Measurements from ENCODE around the gene CLEC4C.
"Not testable (repeated sequence)": the region's sequence is repeated elsewhere in the genome, so short reads cannot be mapped to it uniquely, and the experiment has no call there.

CLEC4C gene

GRCh38 chr12:7750350-7750749, 3.2 kb upstream of the CLEC4C start:
- no peak for ATAC-seq
- H3K4me3 Mint-ChIP-seq = no peak overlapping the region

GRCh38 chr12:7749442-7749841, 2.3 kb upstream of the CLEC4C start:
- Mint-ChIP-seq H3K9me3 (no peaks in the 10 kb centered on the region), H3K4me3 (no peak overlapping the region), H3K27ac (no peak overlapping the region), H3K36me3 (no peaks in the 10 kb centered on the region), H3K4me1 (peaks cover 5% of the 10 kb centered on the region)
- ATAC-seq = no peak
- DNase-seq (ENCODE audit: low spot score in 2 of 2) = no peak

More at GRCh38 chr12:7750350-7750749, 3.2 kb upstream of the CLEC4C start:
- DNase-seq (ENCODE audit: low spot score in 2 of 2) = no peak
- Mint-ChIP-seq H3K36me3 (no peaks in the 10 kb centered on the region), H3K4me1 (peaks cover 5% of the 10 kb centered on the region), H3K27ac (no peak overlapping the region), H3K9me3 (no peaks in the 10 kb centered on the region)

- Mint-ChIP-seq H3K27ac (no peak overlapping the region), H3K4me1 (peaks cover 5% of the 10 kb centered on the region), H3K36me3 (no peaks in the 10 kb centered on the region), H3K9me3 (no peaks in the 10 kb centered on the region), H3K4me3 (no peak overlapping the region)
- ATAC-seq (no peak), DNase-seq (ENCODE audit: low spot score in 2 of 2) (no peak)
These were observed 1.7 kb upstream of the CLEC4C start for GRCh38 chr12:7748852-7749251.

DNA sequence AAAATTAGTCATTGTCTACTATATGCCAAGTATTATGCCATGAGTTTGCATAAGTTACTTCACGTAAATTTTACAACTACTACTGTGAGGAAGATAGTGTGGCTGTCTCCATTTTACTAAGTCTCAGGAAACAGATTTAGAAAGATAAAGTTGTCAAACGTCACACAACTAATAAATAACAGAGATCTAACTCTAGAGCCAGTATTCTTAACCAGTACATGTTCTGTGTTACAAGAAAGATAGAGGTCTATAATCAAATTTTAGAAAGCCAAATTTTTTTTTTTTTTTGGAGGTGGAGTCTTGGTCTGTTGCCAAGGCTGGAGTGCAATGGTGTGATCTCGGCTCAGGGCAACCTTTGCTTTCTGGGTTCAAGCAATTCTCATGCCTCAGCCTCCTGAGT, 14.2 kb downstream of the CLEC4C start:
- H3K9me3 Mint-ChIP-seq = no peaks in the 10 kb centered on the region

GRCh38 chr12:7731486-7731885, 15.7 kb downstream of the CLEC4C start:
- ATAC-seq = no peak
- Mint-ChIP-seq H3K4me3 (no peak overlapping the region), H3K9me3 (no peaks in the 10 kb centered on the region), H3K4me1 (no peaks in the 10 kb centered on the region), H3K36me3 (no peaks in the 10 kb centered on the region), H3K27ac (no peak overlapping the region)
- DNase-seq (ENCODE audit: low spot score in 2 of 2) = no peak

More for the DNA sequence above, 14.2 kb downstream of the CLEC4C start:
- DNase-seq (ENCODE audit: low spot score in 2 of 2) = no peak
- ATAC-seq = no peak
- Mint-ChIP-seq H3K4me3 (no peak overlapping the region), H3K27ac (no peak overlapping the region), H3K4me1 (no peaks in the 10 kb centered on the region), H3K36me3 (no peaks in the 10 kb centered on the region)

- not testable (repeated sequence) for ATAC-seq; H3K4me3 Mint-ChIP-seq; H3K9me3 Mint-ChIP-seq; DNase-seq (ENCODE audit: low spot score in 2 of 2); H3K27ac Mint-ChIP-seq; H3K36me3 Mint-ChIP-seq; H3K4me1 Mint-ChIP-seq
These were observed 16.2 kb downstream of the CLEC4C start for GRCh38 chr12:7730984-7731383.

DNA sequence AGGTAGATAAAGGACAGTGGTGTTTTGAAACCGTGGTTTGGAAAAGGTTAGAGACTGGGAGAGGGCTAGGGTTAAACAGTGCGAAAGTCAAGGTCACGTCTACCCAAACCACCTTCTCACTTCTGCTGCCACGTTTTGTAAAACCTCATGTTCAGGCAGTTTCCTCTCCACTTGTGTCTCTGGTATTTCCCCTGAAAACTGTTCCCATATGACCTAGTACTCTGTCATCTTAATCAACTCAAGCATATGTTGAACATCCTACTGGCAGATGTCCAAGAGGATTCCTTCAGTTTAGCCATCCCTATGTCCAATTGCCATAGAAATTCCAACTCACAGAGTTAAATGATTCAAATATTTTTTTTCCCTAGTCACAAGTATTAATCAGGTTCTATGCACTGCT, 17.4 kb downstream of the CLEC4C start:
- H3K27ac Mint-ChIP-seq = no peak overlapping the region
- H3K36me3 Mint-ChIP-seq = no peaks in the 10 kb centered on the region
- DNase-seq (ENCODE audit: low spot score in 2 of 2) = no peak
- H3K9me3 Mint-ChIP-seq = no peaks in the 10 kb centered on the region
- ATAC-seq = no peak
- H3K4me3 Mint-ChIP-seq = no peak overlapping the region
- no peaks in the 10 kb centered on the region for H3K4me1 Mint-ChIP-seq

GRCh38 chr12:7723926-7724325, 23.2 kb downstream of the CLEC4C start:
- H3K27ac Mint-ChIP-seq = no peak overlapping the region
- H3K4me1 Mint-ChIP-seq = no peaks in the 10 kb centered on the region
- H3K9me3 Mint-ChIP-seq = no peaks in the 10 kb centered on the region
- no peaks in the 10 kb centered on the region for H3K36me3 Mint-ChIP-seq
- DNase-seq (ENCODE audit: low spot score in 2 of 2) (no peak), ATAC-seq (no peak)
- H3K4me3 Mint-ChIP-seq = no peak overlapping the region

DNA sequence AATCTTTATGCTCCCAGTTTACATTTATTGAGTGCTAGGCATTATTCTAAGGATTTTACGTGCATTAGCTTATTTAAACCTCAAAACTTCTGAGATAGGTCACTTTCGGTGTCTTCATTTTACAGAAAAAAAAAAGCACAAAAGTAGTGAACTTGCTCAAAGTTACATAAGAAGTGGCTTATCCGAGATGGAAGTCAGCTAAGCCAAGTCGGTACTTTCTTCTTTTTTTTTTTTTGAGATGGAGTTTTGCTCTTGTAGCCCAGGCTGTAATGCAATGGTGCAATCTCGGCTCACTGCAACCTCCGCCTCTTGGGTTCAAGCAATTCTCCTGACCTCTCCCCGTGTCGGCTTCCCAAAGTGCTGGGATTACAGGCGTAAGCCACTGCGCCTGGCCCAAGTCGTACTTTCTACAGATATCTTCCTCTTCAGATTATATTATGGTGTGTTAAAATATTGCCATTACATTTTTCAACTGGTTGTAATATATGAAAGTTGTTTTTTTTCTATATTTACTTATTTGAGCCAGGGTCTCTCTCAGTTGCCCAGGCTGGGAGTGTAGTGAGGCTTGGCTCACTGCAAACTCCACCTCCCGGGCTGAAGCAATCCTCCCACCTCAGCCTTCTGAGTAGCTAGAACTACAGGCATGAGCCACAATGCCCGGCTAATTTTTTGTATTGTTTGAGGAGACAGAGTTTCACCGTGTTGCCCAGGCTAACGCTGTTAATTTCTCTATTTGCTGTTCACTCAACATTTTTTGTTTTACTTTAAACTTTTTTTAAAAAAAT, 27.0 kb downstream of the CLEC4C start:
- Mint-ChIP-seq H3K9me3 (no peaks in the 10 kb centered on the region), H3K27ac (no peak overlapping the region), H3K36me3 (no peaks in the 10 kb centered on the region), H3K4me3 (no peak overlapping the region), H3K4me1 (no peaks in the 10 kb centered on the region)
- ATAC-seq = no peak
- no peak for DNase-seq (ENCODE audit: low spot score in 2 of 2)

DNA sequence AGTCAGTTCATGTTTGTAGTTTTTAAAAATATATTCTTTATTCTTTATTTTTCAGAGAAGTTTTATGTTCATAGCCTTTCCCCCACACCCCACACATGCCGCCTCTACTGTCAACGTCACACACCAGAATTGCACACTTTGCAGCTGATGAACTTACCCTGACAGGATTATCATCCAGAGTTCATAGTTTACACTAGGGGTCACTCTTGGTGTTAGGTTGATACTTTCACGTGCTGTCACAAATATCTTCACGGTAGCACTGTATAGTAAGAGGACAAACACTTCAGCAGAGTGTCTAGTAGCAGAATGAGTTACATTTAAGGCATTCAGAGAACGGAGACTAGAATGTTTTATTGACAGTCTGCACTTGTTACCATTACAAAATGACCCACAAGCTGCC, 30.8 kb downstream of the CLEC4C start:
- H3K27ac Mint-ChIP-seq = no peak overlapping the region
- H3K9me3 Mint-ChIP-seq = no peaks in the 10 kb centered on the region
- no peak overlapping the region for H3K4me3 Mint-ChIP-seq
- no peaks in the 10 kb centered on the region for H3K36me3 Mint-ChIP-seq
- no peak for DNase-seq (ENCODE audit: low spot score in 2 of 2)
- no peak for ATAC-seq
- no peaks in the 10 kb centered on the region for H3K4me1 Mint-ChIP-seq

DNA sequence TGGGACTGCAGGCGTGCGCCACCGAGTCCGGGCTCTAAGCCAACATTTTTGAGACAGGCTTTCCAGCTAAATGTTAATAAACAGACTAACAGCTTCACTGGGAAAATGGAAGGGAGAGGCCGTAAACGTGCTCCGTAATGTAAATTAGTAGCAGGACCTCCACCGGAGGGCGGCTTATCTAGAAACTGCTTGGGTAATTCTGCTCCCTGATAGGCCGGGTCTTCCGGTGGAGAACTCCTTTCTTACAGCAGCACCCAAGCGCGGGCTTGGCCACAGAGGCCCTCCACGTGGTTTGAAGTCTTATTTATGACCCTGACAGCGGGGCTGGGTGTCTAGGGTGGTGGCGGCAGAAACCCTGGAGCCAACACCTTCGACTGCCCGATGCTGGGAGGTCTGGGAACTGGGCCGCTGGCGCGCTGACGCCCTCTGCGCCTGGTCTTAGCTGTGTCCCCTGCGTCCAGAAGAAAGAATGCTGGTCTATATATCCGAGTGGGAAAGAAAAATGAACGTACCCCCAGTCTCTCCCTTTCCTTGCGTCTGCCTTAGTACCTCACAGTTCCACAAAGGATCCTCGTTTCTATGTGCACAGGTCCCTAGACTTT, 34.2 kb downstream of the CLEC4C start:
- Mint-ChIP-seq H3K4me1 (no peaks in the 10 kb centered on the region), H3K27ac (no peak overlapping the region), H3K9me3 (no peaks in the 10 kb centered on the region), H3K36me3 (no peaks in the 10 kb centered on the region), H3K4me3 (no peak overlapping the region)
- no peak for ATAC-seq
- no peak for DNase-seq (ENCODE audit: low spot score in 2 of 2)

DNA sequence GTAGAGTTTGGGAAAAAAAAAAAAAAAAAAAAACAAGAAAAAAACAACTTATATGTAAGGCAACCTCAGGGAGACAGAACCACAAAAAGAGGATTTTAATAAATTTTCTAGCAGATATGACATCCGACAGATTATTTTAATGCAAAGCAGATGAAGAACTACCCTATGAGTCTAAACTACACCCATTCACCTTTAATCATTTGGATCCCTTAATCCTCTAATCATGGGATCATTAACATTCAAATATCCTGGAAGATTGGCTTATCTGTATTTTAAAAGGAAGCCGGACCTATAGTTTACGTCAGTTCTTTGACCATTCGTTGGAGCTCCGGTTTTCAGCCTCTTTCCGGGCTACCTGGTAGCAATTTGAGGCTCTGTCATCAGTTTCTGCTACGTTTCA, 36.0 kb downstream of the CLEC4C start, which contains the start of gene DPPA3:
TSS of gene DPPA3 (plus strand) at position 301 of the 400 bp plus-strand sequence. CDS start 138 bp downstream, outside the sequence.
- Mint-ChIP-seq H3K4me3 (no peak within 1 kb of the TSS), H3K27ac (no peak within 1 kb of the TSS), H3K36me3 (no peaks in the 10 kb centered on the region), H3K4me1 (no peaks in the 10 kb centered on the region), H3K9me3 (no peaks in the 10 kb centered on the region)
- DNase-seq (ENCODE audit: low spot score in 2 of 2) (no peak), ATAC-seq (no peak)

DNA sequence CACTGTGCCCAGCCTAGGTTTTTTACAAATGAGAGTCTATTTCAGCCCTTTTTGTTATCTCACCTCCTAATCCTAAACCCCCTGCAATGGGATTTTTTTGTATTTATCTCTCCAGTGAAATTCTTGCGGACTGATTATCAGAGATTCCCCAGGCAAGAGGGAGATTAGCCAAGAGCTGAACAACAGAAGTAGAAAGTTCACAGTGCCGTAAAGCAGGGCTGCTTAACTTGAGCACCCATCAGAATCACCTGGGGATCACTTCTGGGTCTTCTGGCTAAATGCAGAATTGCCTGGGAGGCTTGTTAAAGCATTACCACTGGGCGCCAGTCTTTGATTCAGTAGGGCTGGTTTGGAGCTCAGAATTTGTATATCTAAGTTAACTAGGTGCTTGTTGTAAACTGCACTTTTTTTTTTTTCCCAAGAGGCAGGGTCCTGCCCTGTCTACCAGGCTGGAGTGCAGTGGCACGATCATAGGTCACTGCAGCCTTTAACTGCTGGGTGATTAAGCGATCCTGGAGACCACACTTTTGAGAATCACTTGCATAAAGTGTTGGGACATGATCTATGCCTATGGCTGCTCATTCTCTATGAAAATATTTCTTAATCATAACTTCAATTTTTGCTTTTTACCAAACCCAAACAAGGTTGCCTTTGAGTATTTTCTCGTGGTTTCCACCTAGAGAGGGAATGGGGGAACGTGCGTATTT, 37.1 kb downstream of the CLEC4C start:
- Mint-ChIP-seq H3K4me1 (no peaks in the 10 kb centered on the region), H3K27ac (no peak overlapping the region), H3K36me3 (no peaks in the 10 kb centered on the region), H3K9me3 (no peaks in the 10 kb centered on the region), H3K4me3 (no peak overlapping the region)
- no peak for DNase-seq (ENCODE audit: low spot score in 2 of 2)
- ATAC-seq = no peak

DNA sequence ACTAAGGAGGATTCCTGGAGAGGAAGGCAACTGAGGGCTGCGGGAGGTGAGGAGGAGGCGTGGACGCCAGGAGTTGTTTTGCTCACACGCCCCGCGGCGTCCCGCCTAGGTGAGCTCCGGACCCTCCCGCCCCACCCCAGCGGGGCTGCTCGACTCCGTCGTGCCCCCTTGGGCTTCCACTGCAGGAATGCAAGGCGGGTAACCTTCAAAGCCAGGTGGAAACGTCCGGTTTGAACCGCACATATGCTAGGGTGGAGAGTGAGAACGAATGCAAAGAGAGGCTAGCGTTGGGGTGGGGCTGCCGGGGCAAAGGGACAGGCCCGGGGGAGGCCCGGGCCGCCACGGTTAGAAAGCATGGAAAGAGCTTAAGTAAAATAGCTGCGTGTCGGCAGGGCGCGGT, 41.3 kb downstream of the CLEC4C start:
- DNase-seq (ENCODE audit: low spot score in 2 of 2) (no peak), ATAC-seq (no peak)
- H3K4me3 Mint-ChIP-seq = no peak overlapping the region
- no peaks in the 10 kb centered on the region for H3K4me1 Mint-ChIP-seq
- H3K27ac Mint-ChIP-seq = no peak overlapping the region
- H3K36me3 Mint-ChIP-seq = no peaks in the 10 kb centered on the region
- no peaks in the 10 kb centered on the region for H3K9me3 Mint-ChIP-seq

DNA sequence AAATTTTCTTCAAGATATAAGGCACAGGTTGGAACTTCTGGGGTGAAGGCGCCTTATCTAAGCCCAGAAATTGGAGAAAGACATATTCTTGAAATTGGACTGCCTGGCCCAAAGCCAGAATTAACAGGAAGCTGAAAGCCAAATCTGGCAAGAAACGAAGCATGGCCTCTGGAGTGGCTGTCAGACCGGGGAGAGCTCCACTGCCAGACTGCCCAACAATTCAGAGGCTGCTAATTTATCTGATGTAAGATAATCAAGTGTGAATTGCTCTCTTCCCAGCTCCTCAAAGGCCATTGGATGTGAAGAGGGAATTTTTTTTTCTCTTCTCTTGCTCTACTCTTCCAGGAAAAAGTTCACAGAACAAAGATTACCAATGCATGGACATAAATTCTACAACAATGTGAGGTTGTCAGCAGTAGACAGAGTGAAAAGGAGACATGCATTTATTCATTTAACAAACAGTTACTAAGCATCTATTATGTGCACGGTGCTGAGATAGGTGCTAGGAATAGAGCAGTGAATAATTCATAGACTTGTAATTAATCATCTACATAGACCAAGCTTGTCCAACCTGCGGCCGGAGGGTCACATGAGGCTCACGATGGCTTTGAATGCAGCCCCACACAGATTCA, 51.5 kb downstream of the CLEC4C start, which contains the start of gene GDF3:
TSS of gene GDF3 (minus strand) at position 210 of the 632 bp plus-strand sequence. CDS start at position 163, 47 bp downstream.
- Mint-ChIP-seq H3K4me1 (peaks cover 6% of the 10 kb centered on the region), H3K27ac (no peak within 1 kb of the TSS), H3K4me3 (no peak within 1 kb of the TSS), H3K9me3 (no peaks in the 10 kb centered on the region), H3K36me3 (no peaks in the 10 kb centered on the region)
- ATAC-seq (no peak), DNase-seq (ENCODE audit: low spot score in 2 of 2) (no peak)

Measured in stimulated activated effector memory CD8-positive, alpha-beta T cell treated with anti-CD3 and anti-CD28 coated beads, Interleukin-12 subunit alpha, Interleukin-12 subunit beta, amount 100 ng/mL, for 72 hours (primary cell).